ENCODE results near the gene PRAC1. TPM values are rescaled to one million over a fixed set of nuclear protein-coding genes. Genes with fewer than 3 reads are reported as not detected.

PRAC1 gene
- total and polyA plus RNA-seq, 2 of the 8 experiments (the other 6 are each of a cell fraction or from before 2014, with no cell fraction given): not detected

- H3K9me3 ChIP-seq (ENCODE audit: insufficient read depth in 2 of 2, low read depth in 1 of 2, low read length in 1 of 2): no peaks in the 10 kb centered on the region
- peak within 1 kb of the TSS; percentile 48 to 61 for H3K4me2 ChIP-seq (ENCODE audit: insufficient read depth in 1 of 2, low read depth in 2 of 2, low read length in 2 of 2)
- H3K36me3 ChIP-seq (ENCODE audit: control insufficient read depth in 2 of 4, insufficient read depth in 4 of 4, low read length in 3 of 4): peaks cover 0 to 2% (median 0%) of the 10 kb centered on the region in 4 experiments; a peak in 1 of 8 replicates
- no peak within 1 kb of the TSS for H3K14ac ChIP-seq (ENCODE audit: insufficient read length)
- no peak within 1 kb of the TSS for H2AFZ ChIP-seq (ENCODE audit: low read length)
- no peak for DNase-seq (ENCODE audit: low read depth in 1 of 2, low spot score in 2 of 2)
- no peaks in the 10 kb centered on the region for H3K23me2 ChIP-seq (ENCODE audit: low read depth, low read length)
- H4K8ac ChIP-seq (ENCODE audit: extremely low read depth, insufficient read depth, low read length): peak within 1 kb of the TSS; percentile 36; the same call in 1 of the 2 replicates
- 0 out of 2 replicates have a peak within 1 kb of the TSS, but pooled peaks have one; percentile 53 for H2AK5ac ChIP-seq (ENCODE audit: low read depth, low read length)
- H3K56ac ChIP-seq (replicated peaks; ENCODE audit: insufficient read length, low read depth, low read length): no peak within 1 kb of the TSS
- H3K79me2 ChIP-seq (ENCODE audit: control insufficient read depth in 1 of 2, insufficient read depth in 2 of 2, low read length in 2 of 2): no peaks in the 10 kb centered on the region
- no peaks in the 10 kb centered on the region; the same call in 1 of the 2 replicates for H3K79me1 ChIP-seq (ENCODE audit: low read depth, low read length)
- 13% methylated on average over 46 of the region's 55 CpGs; no CpG with 5 or more reads in 1 of the 2 experiments for WGBS, 2 experiments (ENCODE audit: extremely low coverage in 1 of 2, insufficient coverage in 1 of 2, insufficient read length in 1 of 2, insufficient replicate concordance in 2 of 2, low coverage in 1 of 2, low lambda C conversion rate in 2 of 2, missing lambda C conversion rate in 1 of 2)
- no peak within 1 kb of the TSS for H2BK12ac ChIP-seq (ENCODE audit: low read depth, low read length)
- H2BK120ac ChIP-seq (replicated peaks; ENCODE audit: low read depth, low read length): no peak within 1 kb of the TSS
- H3K4me3 ChIP-seq (ENCODE audit: extremely low read depth in 1 of 4, insufficient read depth in 2 of 4, low read depth in 3 of 4, low read length in 4 of 4): peak within 1 kb of the TSS in 3 of 4 experiments; percentile 14 to 50 (median 23); a peak in 3 of 8 replicates
- peaks cover 94 to 100% (median 99%) of the 10 kb centered on the region in 4 experiments for H3K27me3 ChIP-seq (replicated peaks in 1 of 4; ENCODE audit: control insufficient read depth in 3 of 4, extremely low read depth in 1 of 4, insufficient read depth in 3 of 4, low read length in 3 of 4)
- no peak within 1 kb of the TSS for H2BK15ac ChIP-seq (ENCODE audit: low read length)
- FAIRE-seq: no peak
- CTCF ChIA-PET (ENCODE audit: partially characterized antibody): interaction anchor here (0.6 to 13.5 kb wide), 15 partner anchors 8 to 160 kb away, joined by 3 to 147 read pairs (median 3); no protein-coding TSS in a partner anchor
- no peak within 1 kb of the TSS for H3K27ac ChIP-seq (ENCODE audit: low read depth, low read length)
- H3K9ac ChIP-seq (replicated peaks in 1 of 4; ENCODE audit: extremely low read depth in 1 of 4, low read depth in 3 of 4, low read length in 3 of 4): no peak within 1 kb of the TSS
- H4K20me1 ChIP-seq (replicated peaks in 1 of 2; ENCODE audit: control insufficient read depth in 1 of 2, insufficient read depth in 2 of 2, low read length in 2 of 2): peaks cover 18 to 35% of the 10 kb centered on the region in 2 experiments
- POLR2A ChIA-PET (ENCODE audit: partially characterized antibody): interaction anchor here (1.0 to 1.8 kb wide), 3 partner anchors 9 to 16 kb away, joined by 3 to 9 read pairs (median 3); no protein-coding TSS in a partner anchor
- H3K23ac ChIP-seq (ENCODE audit: insufficient read length): no peak within 1 kb of the TSS
- no peak within 1 kb of the TSS for H3K18ac ChIP-seq (ENCODE audit: extremely low read depth, low read length)
- no peak within 1 kb of the TSS for H4K91ac ChIP-seq (replicated peaks; ENCODE audit: insufficient read length, low read length)
- H2BK20ac ChIP-seq (ENCODE audit: low read length): no peak within 1 kb of the TSS
- H4K5ac ChIP-seq (ENCODE audit: insufficient read length, low read depth, low read length): no peak within 1 kb of the TSS
- H3K4me1 ChIP-seq (replicated peaks in 1 of 4; ENCODE audit: control insufficient read depth in 3 of 4, insufficient read depth in 4 of 4, low read length in 3 of 4): peaks cover 0 to 13% (median 5%) of the 10 kb centered on the region in 4 experiments; a peak in 4 of 7 replicates
- H2BK5ac ChIP-seq (ENCODE audit: low read depth, low read length): no peak within 1 kb of the TSS
- no peak within 1 kb of the TSS for H3K4ac ChIP-seq (replicated peaks; ENCODE audit: insufficient read length, low read depth, low read length)
- TF ChIP-seq CBX8 (IDR thresholded peaks at IDR 0.05; ENCODE audit: borderline replicate concordance, low read depth, low read length) (no peak; the same call in 1 of the 2 replicates), NRF1 (IDR thresholded peaks at IDR 0.05; ENCODE audit: low read depth, low read length) (no peak), USF2 (IDR thresholded peaks at IDR 0.05; ENCODE audit: low read length) (no peak), RXRA (IDR thresholded peaks at IDR 0.05; ENCODE audit: insufficient read depth, low read depth, low read length) (no peak), EP300 (IDR thresholded peaks at IDR 0.05; ENCODE audit: borderline replicate concordance in 1 of 2, low read depth in 2 of 2, low read length in 2 of 2) (no peak), SAP30 (IDR thresholded peaks at IDR 0.05; ENCODE audit: insufficient read depth, insufficient replicate concordance, low read length) (no peak), RFX5 (IDR thresholded peaks at IDR 0.05; ENCODE audit: borderline replicate concordance, low read depth, low read length) (no peak), CREB1 (IDR thresholded peaks at IDR 0.05) (0 out of 2 replicates have a peak, but pooled peaks have one; percentile 30), BACH1 (IDR thresholded peaks at IDR 0.05; ENCODE audit: low read length) (no peak)
Measured at GRCh38 chr17:48728232-48729231, 6.2 kb upstream of the PRAC1 start, which contains the start of gene HOXB13. TSS of gene HOXB13 (minus strand) at chr17:48728750. CDS start at chr17:48728593, 157 bp downstream.
